Calu3 (cell line): ENCODE results near the gene ACTN2. TPM values are rescaled to one million over a fixed set of nuclear protein-coding genes. Genes with fewer than 3 reads are reported as not detected.

Experiments used
- BruUV-seq: library from RNA; stranded (reverse); fragments of 400-500 nt; replicated peaks from 2 replicates; lab custom pipeline; 2021; lab: Mats Ljungman, UMichigan
- CTCF ChIA-PET: fragments of 300-600 bp; sonication (Branson Sonifier 250); formaldehyde crosslinking; loops from one replicate; lab custom pipeline; 2022; ENCODE audit warnings: antibody characterized with exemption; lab: Charles Lee
- DNase-seq: peaks from one replicate; pipeline ENCODE4 v3.0.0; 2022
- H3K27ac Mint-ChIP-seq: one replicate; pipeline ENCODE4 v1.8.0; 2022; ENCODE audit warnings: mixed read lengths; ENCODE audit not compliant: unreplicated experiment
- H3K27me3 Mint-ChIP-seq: one replicate; pipeline ENCODE4 v1.8.0; 2022; ENCODE audit warnings: mixed read lengths; ENCODE audit not compliant: unreplicated experiment
- H3K36me3 Mint-ChIP-seq: one replicate; pipeline ENCODE4 v1.8.0; 2022; ENCODE audit warnings: mild to moderate bottlenecking, moderate library complexity, mixed read lengths; ENCODE audit not compliant: insufficient read depth, unreplicated experiment
- H3K4me1 Mint-ChIP-seq: one replicate; pipeline ENCODE4 v1.8.0; 2022; ENCODE audit warnings: mild to moderate bottlenecking, low read depth, mixed read lengths; ENCODE audit not compliant: unreplicated experiment
- H3K4me3 Mint-ChIP-seq: one replicate; pipeline ENCODE4 v1.8.0; 2022; ENCODE audit warnings: mild to moderate bottlenecking, low read depth, moderate library complexity, mixed read lengths; ENCODE audit not compliant: unreplicated experiment
- H3K9me3 Mint-ChIP-seq: one replicate; pipeline ENCODE4 v1.8.0; 2022; ENCODE audit warnings: low read depth, mixed read lengths; ENCODE audit not compliant: unreplicated experiment
- intact Hi-C: fragments of 100-400 bp; cut with micrococcal nuclease; formaldehyde crosslinking; loops from one replicate; pipeline ENCODE4 v1.10.0; 2022; ENCODE audit not compliant: unreplicated experiment
- total RNA-seq: library from RNA; stranded (reverse); gene quantifications from 2 replicates; pipeline ENCODE4 v1.2.3, GENCODE V29; 2022
- TF ChIP-seq, protein P1 (sequence below): fragments of 200-600 bp; IDR thresholded peaks from one replicate; pipeline ENCODE4 v1.8.0; 2022; ENCODE audit warnings: antibody characterized with exemption; ENCODE audit not compliant: unreplicated experiment

Gene ACTN2
- total RNA-seq, 1 experiment from 2014 or later: not detected

DNA sequence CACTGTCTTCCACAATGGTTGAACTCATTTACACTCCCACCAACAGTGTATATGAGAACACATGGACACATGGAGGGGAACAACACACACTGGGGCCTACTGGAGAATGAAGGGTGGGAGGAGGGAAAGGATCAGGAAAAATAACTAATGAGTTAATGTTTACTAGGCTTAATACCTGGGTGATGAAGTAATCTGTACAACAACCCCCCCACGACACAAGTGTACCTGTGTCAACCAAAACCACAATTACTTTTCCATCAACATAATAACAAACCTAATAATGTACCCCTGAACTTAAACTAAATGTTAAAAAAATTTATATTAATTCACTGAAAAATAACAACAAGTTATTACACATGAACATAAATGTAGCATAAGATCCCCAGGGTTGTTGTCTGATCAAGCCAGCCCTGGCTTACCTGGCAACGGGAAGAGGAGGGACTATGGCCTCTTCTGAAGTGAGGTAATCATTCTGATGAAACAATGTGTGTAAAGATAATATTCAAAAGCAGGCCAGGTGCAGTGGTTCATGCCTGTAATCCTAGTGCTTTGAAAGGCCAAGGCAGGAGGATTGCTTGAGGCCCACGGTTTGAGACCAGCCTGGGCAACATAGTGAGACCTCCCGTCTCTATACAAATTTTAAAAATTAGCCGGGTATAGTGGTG is 41.2 kb upstream of the ACTN2 start:
- Mint-ChIP-seq H3K4me3 (no peak overlapping the region), H3K9me3 (no peaks in the 10 kb centered on the region), H3K4me1 (no peaks in the 10 kb centered on the region), H3K36me3 (no peaks in the 10 kb centered on the region), H3K27me3 (no peaks in the 10 kb centered on the region), H3K27ac (no peak overlapping the region)
- intact Hi-C loops: no loop called here
- TF ChIP-seq, protein P1, sequence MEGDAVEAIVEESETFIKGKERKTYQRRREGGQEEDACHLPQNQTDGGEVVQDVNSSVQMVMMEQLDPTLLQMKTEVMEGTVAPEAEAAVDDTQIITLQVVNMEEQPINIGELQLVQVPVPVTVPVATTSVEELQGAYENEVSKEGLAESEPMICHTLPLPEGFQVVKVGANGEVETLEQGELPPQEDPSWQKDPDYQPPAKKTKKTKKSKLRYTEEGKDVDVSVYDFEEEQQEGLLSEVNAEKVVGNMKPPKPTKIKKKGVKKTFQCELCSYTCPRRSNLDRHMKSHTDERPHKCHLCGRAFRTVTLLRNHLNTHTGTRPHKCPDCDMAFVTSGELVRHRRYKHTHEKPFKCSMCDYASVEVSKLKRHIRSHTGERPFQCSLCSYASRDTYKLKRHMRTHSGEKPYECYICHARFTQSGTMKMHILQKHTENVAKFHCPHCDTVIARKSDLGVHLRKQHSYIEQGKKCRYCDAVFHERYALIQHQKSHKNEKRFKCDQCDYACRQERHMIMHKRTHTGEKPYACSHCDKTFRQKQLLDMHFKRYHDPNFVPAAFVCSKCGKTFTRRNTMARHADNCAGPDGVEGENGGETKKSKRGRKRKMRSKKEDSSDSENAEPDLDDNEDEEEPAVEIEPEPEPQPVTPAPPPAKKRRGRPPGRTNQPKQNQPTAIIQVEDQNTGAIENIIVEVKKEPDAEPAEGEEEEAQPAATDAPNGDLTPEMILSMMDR: no peak
- BruUV-seq: no TSS peak
- CTCF ChIA-PET: interaction anchor here (0.7 kb wide), 1 partner anchor 14 kb away, joined by 6 read pairs; no protein-coding TSS in a partner anchor
- DNase-seq: peak; percentile 22

DNA sequence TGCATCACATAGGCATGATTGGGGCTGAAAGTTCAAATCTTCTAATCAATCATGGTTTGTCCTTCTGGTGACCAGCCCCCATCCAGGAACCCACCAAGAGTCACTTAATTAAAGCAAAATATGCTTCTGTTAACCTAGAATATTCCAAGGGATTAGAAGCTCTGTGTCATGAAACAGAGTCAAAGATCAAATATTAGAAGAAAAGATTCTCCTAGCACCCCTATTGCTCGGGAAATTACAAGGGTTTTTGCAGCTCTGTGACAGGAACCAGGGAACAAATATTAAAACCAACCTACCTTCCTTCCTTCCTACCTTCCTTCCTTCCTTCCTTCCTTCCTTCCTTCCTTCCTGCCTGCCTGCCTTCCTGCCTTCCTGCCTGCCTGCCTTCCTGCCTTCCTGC is 31.8 kb upstream of the ACTN2 start:
- no peaks in the 10 kb centered on the region for H3K27me3 Mint-ChIP-seq
- no peaks in the 10 kb centered on the region for H3K4me1 Mint-ChIP-seq
- CTCF ChIA-PET: no interaction called here
- TF ChIP-seq, protein P1: no peak
- H3K36me3 Mint-ChIP-seq: no peaks in the 10 kb centered on the region
- H3K4me3 Mint-ChIP-seq: no peak overlapping the region
- no TSS peak for BruUV-seq
- no peaks in the 10 kb centered on the region for H3K9me3 Mint-ChIP-seq
- no peak overlapping the region for H3K27ac Mint-ChIP-seq
- intact Hi-C loops: no loop called here
- DNase-seq: no peak

DNA sequence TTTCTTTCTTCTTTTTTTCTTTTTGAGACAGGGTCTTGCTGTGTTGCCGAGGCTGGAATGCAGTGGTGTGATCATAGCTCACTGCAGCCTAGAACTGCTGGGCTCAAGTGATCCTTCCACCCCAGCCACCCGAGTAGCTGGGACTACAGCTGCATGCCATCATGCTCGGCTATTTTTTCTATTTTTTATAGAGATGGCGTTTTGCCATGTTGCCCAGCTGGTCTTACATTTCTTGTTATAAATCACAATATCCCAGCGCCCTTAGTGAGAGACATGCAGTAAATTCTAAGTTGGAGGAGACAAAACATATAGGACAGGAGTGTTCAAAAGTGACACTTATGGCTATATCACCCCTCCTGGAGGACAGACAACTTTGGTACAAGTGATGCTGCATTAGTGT is 31.3 kb upstream of the ACTN2 start:
- TF ChIP-seq, protein P1: no peak
- Mint-ChIP-seq H3K9me3 (no peaks in the 10 kb centered on the region), H3K4me1 (no peaks in the 10 kb centered on the region), H3K36me3 (no peaks in the 10 kb centered on the region), H3K27me3 (no peaks in the 10 kb centered on the region), H3K4me3 (no peak overlapping the region), H3K27ac (no peak overlapping the region)
- intact Hi-C loops: no loop called here
- no peak for DNase-seq
- no TSS peak for BruUV-seq
- CTCF ChIA-PET: no interaction called here

DNA sequence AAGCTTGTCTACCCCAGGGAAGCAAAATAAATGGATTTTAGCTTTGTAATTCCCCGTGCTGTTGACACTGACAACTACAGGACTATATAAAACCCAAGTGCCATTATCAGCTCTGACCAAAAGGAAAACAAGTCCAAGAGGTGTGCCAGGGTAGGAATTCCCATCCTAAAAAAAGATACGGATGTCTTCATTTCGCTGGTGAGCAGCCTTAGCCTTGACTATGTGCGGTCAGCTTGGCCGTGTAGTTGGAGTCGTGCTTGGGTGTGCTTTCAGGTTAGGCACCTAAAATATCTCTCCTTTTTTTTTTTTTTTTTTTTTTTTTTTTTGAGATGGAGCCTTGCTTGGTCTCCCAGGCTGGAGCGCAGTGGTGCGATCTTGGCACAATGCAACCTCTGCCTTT is 28.9 kb upstream of the ACTN2 start:
- CTCF ChIA-PET: no interaction called here
- H3K4me3 Mint-ChIP-seq: no peak overlapping the region
- no peaks in the 10 kb centered on the region for H3K4me1 Mint-ChIP-seq
- intact Hi-C loops: no loop called here
- H3K9me3 Mint-ChIP-seq: no peaks in the 10 kb centered on the region
- no TSS peak for BruUV-seq
- TF ChIP-seq, protein P1: no peak
- no peak overlapping the region for H3K27ac Mint-ChIP-seq
- no peak for DNase-seq
- no peaks in the 10 kb centered on the region for H3K36me3 Mint-ChIP-seq
- H3K27me3 Mint-ChIP-seq: no peaks in the 10 kb centered on the region
